Mononuclear cell (primary cell): ENCODE data around the gene FOLR2. TPM values are rescaled to one million over a fixed set of nuclear protein-coding genes. Genes with fewer than 3 reads are reported as not detected.
"Not testable (repeated sequence)": the region's sequence is repeated elsewhere in the genome, so short reads cannot be mapped to it uniquely, and the experiment has no call there.

ENCODE experiments used
- H3K27me3 ChIP-seq: 2 replicates; pipeline ENCODE4 v1.6.0; 2011; ENCODE audit warnings: low read length, control low read depth; ENCODE audit not compliant: insufficient read depth
- H3K4me1 ChIP-seq: 2 replicates; pipeline ENCODE4 v1.5.1; 2011; ENCODE audit warnings: mild to moderate bottlenecking, low read length, control low read depth; ENCODE audit not compliant: insufficient read depth
- H3K4me3 ChIP-seq: 2 replicates; pipeline ENCODE4 v1.5.1; 2011; ENCODE audit warnings: mild to moderate bottlenecking, low read length, moderate library complexity
- H3K9me3 ChIP-seq: 2 replicates; pipeline ENCODE4 v1.5.1; 2011; ENCODE audit warnings: low read depth, mild to moderate bottlenecking, control low read depth, low read length
- total RNA-seq: library from RNA; depleted of rRNA; stranded (reverse); fragments of >200 nt; gene quantifications from one replicate; pipeline ENCODE4 v1.2.3, GENCODE V29; 2012

The FOLR2 gene
- total RNA-seq, 1 donor: 3.3 TPM

DNA sequence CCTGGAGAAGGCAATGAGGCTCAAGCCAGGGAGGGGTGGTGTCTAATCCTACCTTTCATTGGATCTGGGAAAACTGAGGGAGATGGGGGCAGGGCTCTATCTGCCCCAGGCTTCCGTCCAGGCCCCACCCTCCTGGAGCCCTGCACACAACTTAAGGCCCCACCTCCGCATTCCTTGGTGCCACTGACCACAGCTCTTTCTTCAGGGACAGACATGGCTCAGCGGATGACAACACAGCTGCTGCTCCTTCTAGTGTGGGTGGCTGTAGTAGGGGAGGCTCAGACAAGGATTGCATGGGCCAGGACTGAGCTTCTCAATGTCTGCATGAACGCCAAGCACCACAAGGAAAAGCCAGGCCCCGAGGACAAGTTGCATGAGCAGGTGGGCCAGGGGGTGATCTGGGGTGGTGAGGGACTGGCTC, 24.6 kb upstream of the FOLR2 start, which contains the start of gene FOLR1:
FOLR1 (plus strand) TSS at position 180 of the 421 bp plus-strand sequence; CDS start at position 214, 34 bp downstream.
- Histone ChIP-seq H3K9me3 (no peaks in the 10 kb centered on the region), H3K27me3 (no peaks in the 10 kb centered on the region), H3K4me1 (no peaks in the 10 kb centered on the region), H3K4me3 (no peak within 1 kb of the TSS)

DNA sequence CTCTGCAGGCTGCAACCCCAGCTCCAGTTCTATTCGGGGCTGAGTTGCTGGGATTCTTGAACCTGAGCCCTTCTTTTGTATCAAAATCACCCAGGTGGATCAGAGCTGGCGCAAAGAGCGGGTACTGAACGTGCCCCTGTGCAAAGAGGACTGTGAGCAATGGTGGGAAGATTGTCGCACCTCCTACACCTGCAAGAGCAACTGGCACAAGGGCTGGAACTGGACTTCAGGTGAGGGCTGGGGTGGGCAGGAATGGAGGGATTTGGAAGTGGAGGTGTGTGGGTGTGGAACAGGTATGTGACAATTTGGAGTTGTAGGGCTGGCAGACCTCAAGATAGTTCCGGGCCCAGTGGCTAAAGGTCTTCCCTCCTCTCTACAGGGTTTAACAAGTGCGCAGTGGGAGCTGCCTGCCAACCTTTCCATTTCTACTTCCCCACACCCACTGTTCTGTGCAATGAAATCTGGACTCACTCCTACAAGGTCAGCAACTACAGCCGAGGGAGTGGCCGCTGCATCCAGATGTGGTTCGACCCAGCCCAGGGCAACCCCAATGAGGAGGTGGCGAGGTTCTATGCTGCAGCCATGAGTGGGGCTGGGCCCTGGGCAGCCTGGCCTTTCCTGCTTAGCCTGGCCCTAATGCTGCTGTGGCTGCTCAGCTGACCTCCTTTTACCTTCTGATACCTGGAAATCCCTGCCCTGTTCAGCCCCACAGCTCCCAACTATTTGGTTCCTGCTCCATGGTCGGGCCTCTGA, 20.9 kb upstream of the FOLR2 start:
- H3K27me3 ChIP-seq: no peaks in the 10 kb centered on the region
- no peak overlapping the region for H3K4me3 ChIP-seq
- no peaks in the 10 kb centered on the region for H3K9me3 ChIP-seq
- H3K4me1 ChIP-seq: no peaks in the 10 kb centered on the region

DNA sequence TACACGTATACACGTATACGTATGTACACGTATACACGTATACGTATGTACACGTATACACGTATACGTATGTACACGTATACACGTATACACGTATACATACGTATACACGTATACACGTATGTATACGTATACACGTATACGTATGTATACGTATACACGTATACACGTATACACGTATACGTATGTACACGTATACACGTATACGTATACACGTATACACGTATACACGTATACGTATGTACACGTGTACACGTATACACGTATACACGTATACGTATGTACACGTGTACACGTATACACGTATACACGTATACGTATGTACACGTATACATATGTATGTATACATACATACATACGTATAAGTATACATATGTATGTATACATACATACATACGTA, 15.1 kb upstream of the FOLR2 start:
- not testable (repeated sequence) for H3K27me3 ChIP-seq, H3K4me3 ChIP-seq, H3K9me3 ChIP-seq
- peaks cover 18% of the 10 kb centered on the region for H3K4me1 ChIP-seq

DNA sequence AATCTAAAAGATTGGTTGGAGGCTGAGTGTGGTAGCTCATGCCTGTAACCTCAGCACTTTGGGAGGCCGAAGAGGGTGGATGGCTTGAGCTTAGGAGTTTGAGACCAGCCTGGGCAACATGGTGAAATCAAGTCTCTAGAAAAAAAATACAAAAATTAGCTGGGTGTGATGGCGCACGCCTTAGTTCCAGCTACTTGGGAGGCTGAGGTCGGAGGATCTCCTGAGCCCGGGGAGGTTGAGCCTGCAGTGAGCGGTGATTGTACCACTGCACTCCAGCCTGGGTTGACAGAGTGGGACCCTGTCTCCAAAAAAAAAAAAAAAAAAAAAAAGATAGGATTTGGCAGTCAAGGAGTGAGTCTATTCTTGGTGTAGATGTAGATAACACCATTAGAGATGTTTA, 14.0 kb upstream of the FOLR2 start:
- no peaks in the 10 kb centered on the region for H3K27me3 ChIP-seq

DNA sequence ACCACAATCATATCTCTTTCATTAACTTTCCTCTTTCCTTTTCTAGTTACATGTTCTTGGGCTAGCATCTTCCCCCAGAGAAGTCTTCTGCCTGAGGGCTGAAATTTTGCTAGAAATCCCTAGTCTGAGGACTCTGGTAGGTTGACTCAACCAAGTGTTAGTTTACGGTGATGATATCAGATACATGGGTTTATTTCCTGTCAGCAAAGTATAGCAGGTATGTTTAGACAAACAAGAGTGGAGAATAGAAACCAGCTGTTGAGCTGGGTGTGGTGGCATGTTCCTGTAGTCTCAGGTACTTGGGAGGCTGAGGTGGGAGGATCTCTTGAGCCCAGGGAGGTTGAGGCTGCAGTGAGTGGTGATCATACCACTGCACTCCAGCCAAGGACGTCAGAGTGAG, 13.4 kb upstream of the FOLR2 start:
- H3K4me3 ChIP-seq: no peak overlapping the region

More for the DNA sequence above, 14.0 kb upstream of the FOLR2 start:
- H3K9me3 ChIP-seq: no peaks in the 10 kb centered on the region
- no peak overlapping the region for H3K4me3 ChIP-seq
- H3K4me1 ChIP-seq: peaks cover 18% of the 10 kb centered on the region

DNA sequence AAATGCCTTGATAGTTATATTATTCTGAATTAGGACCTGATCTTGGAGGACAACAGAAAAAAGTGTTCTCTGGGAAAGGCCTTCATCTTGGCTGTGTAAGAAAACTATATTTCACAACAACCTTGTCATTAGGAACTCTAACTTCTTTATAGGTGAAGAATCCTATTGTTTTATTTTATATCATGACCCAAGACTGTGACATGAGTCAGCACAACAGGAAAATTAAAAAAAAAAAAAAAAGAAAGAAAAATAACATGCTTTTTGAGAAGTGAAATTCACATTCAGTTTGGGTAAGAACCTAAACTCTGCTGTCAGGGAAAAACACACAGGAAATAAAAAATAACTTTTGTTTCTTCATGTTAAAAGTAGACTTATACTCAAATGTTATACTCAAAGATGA, 11.7 kb upstream of the FOLR2 start:
- Histone ChIP-seq H3K4me1 (peaks cover 35% of the 10 kb centered on the region), H3K9me3 (peaks cover 6% of the 10 kb centered on the region), H3K27me3 (no peaks in the 10 kb centered on the region), H3K4me3 (no peak overlapping the region)

More for the DNA sequence above, 13.4 kb upstream of the FOLR2 start:
- no peaks in the 10 kb centered on the region for H3K27me3 ChIP-seq
- H3K9me3 ChIP-seq: no peaks in the 10 kb centered on the region
- H3K4me1 ChIP-seq: peaks cover 24% of the 10 kb centered on the region

DNA sequence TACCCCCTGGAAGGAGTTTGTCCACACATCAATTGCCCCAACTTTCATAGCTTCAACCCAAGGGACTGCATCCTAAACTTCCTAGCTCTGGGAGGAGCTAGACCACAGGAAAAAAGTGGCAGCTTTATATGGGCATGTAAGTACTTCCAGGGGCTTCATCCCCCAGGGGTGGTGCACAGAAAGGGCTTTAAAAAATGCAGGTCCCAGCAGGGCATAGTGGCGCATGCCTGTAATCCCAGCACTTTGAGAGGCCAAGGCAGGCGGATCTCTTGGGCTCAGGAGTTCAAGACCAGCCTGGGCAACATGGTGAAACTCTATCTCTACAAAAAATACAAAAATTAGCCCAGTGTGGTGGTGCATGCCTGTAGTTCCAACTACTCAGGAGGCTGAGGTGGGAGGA, 9.8 kb upstream of the FOLR2 start:
- H3K9me3 ChIP-seq, H3K27me3 ChIP-seq, H3K4me3 ChIP-seq: not testable (repeated sequence)
- H3K4me1 ChIP-seq: peaks cover 35% of the 10 kb centered on the region

DNA sequence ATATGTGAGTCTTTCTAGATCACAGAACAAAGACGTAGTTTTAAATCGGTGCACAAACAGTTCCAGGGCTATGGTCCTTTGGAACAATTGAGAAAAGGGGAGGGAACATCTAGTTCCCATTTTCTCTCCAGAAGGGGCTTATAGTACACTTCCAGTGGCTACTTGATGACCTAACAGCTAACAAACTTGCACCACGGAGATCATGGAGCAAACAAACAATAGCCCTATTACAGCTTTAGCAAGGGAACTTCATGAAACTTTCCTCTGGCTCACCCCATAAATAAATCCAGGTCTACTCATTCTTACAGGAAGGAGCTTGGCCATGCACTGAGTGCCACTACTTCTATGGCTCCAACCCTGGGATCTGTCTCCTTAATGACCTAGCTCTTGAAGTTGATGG, 8.3 kb upstream of the FOLR2 start:
- H3K4me1 ChIP-seq: peaks cover 35% of the 10 kb centered on the region
- H3K9me3 ChIP-seq: peaks cover 7% of the 10 kb centered on the region
- H3K27me3 ChIP-seq: no peaks in the 10 kb centered on the region
- no peak overlapping the region for H3K4me3 ChIP-seq

DNA sequence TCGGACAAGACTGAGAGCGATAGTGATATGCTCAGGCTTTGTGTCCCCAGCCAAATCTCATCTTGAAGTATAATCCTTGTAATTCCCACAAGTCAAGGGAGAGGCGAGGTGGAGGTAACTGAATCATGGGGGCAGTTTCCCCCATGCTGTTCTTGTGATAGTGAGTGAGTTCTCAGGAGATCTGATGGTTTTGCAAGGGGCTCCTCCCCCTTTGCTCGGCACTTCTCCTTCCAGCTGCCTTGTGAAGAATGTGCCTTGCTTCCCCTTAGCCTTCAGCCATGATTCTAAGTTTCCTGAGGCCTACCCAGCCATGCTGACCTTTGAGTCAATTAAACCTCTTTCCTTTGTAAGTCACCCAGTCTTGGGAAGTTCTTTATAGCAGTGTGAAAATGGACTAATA, 7.5 kb upstream of the FOLR2 start:
- H3K4me1 ChIP-seq: peaks cover 34% of the 10 kb centered on the region
- H3K4me3 ChIP-seq: no peak overlapping the region
- no peaks in the 10 kb centered on the region for H3K27me3 ChIP-seq
- peaks cover 7% of the 10 kb centered on the region for H3K9me3 ChIP-seq

DNA sequence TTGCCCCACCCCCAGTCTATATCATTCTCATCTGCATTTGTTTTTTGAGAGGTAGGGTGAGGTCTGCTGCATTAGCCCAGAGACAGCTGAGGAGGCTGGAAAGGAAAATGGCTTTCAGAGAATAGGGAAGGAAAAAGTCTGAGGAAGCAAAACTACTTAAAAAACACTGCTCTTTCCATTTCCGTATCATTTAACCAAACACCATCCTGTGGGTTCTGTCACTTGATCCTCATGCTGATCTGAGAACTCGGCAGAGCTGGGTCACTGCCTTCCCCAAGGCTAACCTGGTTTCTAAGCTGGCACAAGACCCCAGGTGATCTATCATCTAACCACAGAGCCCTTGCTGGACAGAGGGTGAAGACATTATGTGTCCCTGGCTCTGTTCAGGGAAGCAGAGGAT, 1.2 kb downstream of the FOLR2 start:
- peaks cover 51% of the 10 kb centered on the region for H3K4me1 ChIP-seq
- H3K4me3 ChIP-seq: no peak overlapping the region
- no peaks in the 10 kb centered on the region for H3K27me3 ChIP-seq
- no peaks in the 10 kb centered on the region for H3K9me3 ChIP-seq

DNA sequence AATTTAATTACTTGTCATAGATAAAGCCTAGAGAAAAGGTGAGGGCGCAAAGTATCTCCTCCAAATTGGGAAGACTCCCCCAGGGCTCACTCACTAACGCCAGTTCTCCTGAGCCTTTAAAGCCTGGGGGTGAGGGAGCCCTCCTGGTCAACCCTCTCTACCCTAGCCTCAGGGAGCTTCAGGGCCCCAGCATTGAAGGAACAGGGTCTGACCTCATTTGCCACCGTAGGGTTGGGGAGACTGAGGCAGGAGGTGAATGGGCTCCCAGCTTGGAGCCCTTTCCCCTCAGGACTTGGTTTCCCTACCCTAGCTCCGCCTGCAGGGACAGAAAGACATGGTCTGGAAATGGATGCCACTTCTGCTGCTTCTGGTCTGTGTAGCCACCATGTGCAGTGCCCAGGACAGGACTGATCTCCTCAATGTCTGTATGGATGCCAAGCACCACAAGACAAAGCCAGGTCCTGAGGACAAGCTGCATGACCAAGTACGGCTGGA, 1.7 kb downstream of the FOLR2 start:
- Histone ChIP-seq H3K9me3 (no peaks in the 10 kb centered on the region), H3K4me1 (peaks cover 53% of the 10 kb centered on the region), H3K27me3 (no peaks in the 10 kb centered on the region), H3K4me3 (no peak overlapping the region)

DNA sequence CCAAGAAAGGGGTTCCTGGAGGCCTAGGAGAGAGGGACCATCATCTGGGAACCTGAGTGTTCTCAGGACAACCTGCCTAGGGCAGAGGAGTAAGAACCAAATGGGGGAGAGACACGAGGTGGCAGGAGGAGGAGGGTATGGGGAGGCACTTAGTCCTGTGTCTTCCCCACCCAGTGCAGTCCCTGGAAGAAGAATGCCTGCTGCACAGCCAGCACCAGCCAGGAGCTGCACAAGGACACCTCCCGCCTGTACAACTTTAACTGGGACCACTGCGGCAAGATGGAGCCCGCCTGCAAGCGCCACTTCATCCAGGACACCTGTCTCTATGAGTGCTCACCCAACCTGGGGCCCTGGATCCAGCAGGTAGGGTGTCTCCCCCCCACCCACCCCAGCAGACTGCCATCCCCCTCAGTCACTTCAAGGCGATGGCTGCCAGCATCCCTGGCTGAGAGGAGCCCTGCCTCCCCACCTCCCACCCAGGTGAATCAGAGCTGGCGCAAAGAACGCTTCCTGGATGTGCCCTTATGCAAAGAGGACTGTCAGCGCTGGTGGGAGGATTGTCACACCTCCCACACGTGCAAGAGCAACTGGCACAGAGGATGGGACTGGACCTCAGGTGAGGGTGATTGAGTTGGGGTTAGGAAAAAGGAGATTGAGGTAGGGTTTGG, 4.2 kb downstream of the FOLR2 start:
- no peaks in the 10 kb centered on the region for H3K9me3 ChIP-seq
- no peaks in the 10 kb centered on the region for H3K27me3 ChIP-seq
- H3K4me3 ChIP-seq: no peak overlapping the region
- peaks cover 61% of the 10 kb centered on the region for H3K4me1 ChIP-seq

DNA sequence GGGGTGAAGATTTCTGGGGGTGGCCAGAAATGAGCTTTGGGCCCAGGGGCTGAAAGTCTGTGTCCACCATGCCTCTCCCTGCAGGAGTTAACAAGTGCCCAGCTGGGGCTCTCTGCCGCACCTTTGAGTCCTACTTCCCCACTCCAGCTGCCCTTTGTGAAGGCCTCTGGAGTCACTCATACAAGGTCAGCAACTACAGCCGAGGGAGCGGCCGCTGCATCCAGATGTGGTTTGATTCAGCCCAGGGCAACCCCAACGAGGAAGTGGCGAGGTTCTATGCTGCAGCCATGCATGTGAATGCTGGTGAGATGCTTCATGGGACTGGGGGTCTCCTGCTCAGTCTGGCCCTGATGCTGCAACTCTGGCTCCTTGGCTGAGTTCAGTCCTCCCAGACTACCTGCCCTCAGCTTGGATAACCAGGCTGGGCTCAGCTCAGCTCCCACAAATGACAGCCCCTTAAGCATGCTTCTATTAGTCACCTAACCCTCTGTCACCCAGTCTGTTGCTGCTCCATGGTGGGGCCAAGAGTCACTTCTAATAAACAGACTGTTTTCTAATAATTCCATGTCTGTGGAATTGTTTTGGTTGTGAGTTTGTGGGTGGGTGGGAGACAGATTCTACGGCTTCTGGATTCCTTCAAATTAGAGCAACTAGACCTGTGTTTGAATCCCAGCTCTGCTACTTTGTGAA, 4.9 kb downstream of the FOLR2 start:
- Histone ChIP-seq H3K9me3 (no peaks in the 10 kb centered on the region), H3K4me1 (peaks cover 65% of the 10 kb centered on the region), H3K27me3 (no peaks in the 10 kb centered on the region), H3K4me3 (no peak overlapping the region)

DNA sequence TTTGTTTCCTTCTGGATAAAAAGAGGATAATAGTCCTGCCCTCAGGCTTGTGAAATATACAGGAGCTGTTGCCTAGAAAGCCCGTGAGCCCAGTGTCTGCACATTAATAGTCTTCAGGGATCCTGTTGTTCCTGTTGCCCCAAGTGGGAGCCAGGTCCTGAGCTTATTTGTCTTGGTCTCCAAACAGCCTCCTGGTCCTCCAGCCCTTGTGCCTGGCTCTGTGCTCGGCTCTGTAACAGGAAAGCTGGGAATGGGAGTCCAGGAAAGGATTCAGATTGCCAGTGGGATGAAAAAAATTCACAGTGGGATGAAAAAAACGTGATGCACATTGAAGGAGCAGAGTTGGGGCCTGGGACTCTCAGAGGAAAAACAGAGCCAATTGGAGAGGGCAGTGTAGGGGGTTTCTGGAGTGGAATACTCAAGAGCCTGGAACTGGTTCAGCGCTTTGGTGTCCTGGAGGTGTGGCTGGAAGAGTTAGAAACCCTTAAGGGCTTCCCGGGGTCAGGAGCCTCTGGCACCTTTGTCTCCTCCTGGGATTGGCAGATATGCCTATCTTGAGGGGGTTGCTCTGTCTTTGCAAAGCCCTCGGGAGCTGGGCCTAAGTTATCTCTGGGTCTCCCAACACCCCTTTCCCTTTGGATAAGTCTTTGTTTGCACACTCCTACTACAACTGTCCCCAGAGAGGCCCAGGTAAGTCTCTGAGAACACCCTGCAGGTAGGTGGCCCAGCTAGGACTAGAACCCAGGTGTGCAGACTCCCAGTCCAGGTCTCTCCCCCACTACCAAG, 5.7 kb downstream of the FOLR2 start:
- H3K27me3 ChIP-seq: no peaks in the 10 kb centered on the region
- peaks cover 61% of the 10 kb centered on the region for H3K4me1 ChIP-seq
- no peaks in the 10 kb centered on the region for H3K9me3 ChIP-seq
- peak overlapping the region; percentile 74 for H3K4me3 ChIP-seq
